HG03103 (cell line): ENCODE results near the gene KLHL24.
A peak's percentile ranks its signal among the peaks of the same experiment; 100 is the strongest.
"Not testable (repeated sequence)": the region's sequence is repeated elsewhere in the genome, so short reads cannot be mapped to it uniquely, and the experiment has no call there.

ENCODE experiments used
- ATAC-seq: cut with Tn5 transposase; IDR thresholded peaks from one replicate; pipeline ENCODE4 v1.9.1; 2021; ENCODE audit warnings: low read depth; ENCODE audit not compliant: unreplicated experiment

The KLHL24 gene

DNA sequence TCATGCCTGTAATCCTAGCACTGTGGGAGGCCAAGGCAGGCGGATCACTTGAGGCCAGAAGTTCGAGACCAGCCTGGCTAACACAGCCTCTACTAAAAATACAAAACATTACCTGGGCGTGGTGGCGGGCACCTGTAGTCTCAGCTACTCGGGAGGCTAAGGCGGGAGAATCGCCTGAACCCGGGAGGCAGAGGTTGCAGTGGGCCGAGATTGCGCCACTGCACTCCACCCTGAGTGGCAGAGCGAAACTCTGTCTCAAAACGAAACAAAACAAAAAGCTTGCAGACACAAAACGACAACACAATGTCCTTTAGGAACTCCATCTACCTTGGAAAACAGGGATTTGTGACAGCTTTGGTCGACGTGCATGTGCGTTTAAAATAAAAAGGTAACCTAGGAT is 716 bp upstream of the KLHL24 start:
- ATAC-seq: no peak

DNA sequence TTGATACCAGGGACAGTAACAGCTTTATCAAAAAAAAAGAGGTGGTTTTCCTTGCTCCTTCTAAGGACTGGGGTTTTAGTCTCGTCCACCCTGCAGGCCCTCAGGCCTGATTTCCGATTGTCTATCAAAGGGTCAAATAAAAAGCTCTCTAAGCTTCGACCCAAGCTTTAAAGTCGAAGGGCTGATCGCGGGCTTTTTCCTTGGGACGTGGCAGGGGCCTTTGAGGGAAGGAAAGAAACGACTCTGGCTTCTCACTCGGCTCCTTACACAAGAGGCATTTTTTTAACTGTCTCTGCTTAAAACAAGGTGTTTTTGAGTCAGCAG is 354 bp upstream of the KLHL24 start:
- no peak for ATAC-seq

DNA sequence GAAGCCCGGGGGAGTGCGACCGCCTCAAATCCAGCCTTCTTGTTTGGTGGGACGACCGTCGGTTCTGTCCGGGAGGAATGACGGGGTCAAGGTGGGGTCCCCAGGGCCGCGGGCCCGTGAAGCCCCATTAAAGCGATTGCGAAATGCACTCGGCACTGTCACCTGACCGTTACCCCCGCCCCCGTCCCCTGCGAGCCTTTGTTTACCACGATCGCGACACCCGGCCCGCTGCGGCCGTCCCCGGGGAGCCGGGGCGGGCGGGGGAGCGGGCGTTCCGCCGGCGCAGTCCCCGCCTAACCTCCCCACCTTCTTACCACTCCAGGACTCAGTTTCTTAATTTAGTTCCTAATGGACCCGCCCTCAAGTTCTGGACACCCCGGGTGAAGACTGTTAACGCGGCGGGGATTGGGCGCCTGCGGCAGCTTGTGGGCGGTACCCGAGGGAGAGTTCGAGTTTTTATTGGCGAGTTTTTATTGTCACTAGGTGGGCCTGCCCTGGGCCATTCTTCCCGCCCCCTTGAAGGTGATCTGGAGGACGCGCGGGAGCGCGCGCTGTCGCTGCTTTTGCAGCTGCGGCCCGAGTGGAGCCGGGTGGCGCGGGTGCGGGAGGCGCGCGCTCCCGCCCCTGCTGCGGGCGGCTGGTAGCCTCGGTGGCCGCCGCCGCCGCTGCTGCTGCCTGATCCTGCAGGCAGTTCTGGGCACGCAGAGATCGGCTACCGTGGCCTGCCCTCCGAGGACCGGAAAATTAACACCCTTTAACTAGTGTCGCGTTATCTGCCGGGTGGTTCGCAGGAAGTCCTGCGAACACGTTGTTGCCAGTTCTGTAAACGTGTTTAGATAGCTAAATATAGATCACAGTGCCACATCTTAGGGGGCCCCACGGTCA is 1.0 kb downstream of the KLHL24 start:
- ATAC-seq: peak; percentile 76

DNA sequence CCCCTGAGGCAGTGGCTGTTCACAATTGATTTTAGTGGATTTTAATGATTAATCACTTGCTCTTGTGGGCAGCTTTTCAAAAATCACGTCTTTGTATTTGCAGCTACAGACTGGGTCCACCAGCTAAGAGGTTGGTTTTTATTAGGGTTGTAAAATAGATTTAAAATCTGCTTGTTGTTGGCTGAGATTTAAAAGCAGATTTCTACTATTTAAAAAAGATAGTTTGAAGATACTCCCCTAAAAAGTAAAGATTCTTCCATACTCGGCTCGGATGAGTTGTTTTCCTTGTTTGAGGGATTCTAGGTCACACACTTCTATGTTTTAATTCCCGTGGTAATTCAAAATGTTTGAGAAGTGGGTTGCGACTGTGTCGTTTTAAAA is 1.7 kb downstream of the KLHL24 start:
- no peak for ATAC-seq

DNA sequence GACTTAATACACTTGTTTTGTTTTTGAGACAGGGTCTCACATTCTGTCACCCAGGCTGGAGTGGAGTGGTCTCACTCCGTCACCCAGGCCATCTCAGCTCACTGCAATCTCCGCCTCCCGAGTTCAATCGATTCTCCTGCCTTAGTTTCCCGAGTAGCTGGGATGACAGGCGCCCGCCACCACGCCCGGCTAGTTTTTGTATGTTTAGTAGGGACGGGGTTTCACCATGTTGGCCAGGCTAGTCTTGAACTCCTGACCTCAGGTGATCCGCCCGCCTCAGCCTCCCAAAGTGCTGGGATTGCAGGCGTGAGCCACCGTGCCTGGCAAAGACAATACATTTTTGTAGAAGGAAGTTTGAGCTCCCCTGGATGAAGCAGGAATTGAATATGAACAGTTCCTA is 2.2 kb downstream of the KLHL24 start:
- ATAC-seq: not testable (repeated sequence)

DNA sequence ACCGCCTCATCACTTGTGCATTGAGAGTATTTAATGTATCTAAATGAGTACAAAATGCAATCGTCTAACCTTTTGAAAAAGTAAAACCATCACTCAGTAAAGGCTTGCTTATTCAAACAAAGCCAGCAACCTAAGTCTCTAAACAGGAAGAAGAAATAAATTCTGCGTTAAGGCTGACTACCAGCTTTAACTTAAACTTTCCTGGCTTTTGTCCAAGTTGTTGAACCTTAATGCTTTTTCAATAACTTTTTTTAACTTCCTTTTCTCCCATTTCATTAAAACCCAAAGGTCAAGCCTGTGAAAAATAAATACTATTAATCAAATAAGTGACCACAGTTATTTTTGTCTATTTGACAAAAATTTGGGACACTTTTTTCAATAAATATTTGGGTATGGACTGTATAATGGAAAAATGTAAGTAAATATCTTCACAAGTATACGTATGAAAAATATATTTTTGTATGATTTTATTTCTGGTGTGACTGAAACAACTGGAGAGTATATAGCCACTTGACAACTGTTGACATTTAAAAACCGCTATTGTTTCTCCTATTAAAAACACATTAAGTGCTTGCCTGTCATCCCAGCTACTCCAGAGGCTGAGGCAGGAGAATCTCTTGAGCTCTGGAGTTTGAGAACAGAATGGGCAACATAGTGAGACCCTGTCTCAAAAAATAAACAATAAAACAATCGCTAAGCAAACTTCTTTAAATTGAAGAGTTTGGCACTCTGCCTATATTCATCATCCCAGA is 2.9 kb downstream of the KLHL24 start:
- ATAC-seq: no peak

DNA sequence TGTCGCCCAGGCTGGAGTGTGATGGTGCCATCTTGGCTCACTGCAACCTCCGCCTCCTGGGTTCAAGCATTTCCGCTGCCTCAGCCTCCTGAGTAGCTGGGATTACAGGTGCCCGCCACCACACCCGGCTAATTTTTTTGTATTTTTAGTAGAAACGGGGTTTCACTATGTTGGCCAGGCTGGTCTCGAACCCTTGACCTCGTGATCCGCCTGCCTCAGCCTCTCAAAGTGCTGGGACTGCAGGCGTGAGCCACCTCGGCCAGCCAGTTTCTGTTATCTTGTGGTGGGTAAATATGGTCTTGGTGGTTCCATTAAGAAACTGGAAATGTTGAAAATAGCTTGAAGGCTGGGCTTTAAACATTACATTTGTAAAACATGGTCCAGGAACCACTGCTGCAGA is 5.2 kb downstream of the KLHL24 start:
- ATAC-seq: not testable (repeated sequence)

DNA sequence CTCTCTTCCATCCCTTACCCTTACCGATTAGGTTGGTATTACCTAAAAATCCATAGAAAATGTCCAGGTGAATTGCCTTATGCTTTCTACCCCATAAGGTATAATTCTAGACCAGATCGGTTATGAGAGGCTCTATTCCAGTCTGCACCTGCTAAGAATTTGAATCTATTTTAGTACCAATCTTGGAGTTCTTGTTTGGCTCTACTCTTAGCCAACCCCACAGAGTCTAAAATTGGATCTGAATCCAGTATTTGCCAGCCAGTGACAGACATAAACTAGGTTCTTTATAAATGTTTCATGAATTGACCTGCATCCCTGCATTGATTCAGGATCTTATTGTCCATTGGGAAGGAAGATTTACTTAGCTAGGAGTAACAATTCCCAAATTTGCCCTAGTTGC is 6.5 kb downstream of the KLHL24 start:
- ATAC-seq: no peak

DNA sequence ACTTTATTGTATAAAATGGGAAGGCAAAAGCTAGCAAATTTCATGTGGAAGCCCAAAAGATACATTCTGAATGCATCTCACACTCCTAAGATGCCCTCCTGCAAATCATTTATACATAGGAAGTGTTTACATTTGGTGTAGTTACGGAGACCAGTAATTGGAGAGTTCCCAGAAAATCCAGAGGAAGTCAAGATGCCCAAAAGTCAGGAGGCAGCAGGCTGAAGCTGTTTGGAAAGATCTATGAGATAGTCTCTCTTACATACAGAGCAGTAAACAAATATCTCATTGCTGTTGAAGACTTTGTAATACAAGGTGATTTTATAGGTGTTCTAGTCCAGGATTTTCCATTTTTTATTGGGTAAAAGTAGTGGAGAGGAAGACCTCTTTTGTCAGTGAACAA is 8.8 kb downstream of the KLHL24 start:
- ATAC-seq: no peak

DNA sequence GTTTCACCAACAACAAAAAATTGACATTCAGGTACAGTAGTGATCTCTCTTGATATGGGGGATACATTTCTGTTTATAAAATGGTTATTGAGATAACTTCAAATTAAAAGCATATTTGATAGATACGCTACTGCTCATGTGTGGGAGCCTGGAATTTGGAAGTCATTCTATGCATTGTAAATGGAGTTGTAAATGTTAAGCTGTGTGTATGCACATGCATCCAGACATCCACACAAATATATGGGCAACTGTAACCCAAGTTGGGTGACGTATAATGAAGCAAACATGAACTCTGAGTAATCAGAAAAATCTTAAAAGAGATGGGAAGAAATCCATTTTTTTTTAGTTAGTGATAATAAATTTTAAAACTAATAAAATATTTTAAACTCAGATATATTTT is 9.8 kb downstream of the KLHL24 start:
- no peak for ATAC-seq

DNA sequence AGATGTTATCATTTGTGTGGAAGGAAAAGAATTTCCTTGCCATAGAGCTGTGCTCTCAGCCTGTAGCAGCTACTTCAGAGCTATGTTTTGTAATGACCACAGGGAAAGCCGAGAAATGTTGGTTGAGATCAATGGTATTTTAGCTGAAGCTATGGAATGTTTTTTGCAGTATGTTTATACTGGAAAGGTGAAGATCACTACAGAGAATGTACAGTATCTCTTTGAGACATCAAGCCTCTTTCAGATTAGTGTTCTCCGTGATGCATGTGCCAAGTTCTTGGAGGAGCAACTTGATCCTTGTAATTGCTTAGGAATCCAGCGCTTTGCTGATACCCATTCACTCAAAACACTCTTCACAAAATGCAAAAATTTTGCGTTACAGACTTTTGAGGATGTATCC is 15.1 kb downstream of the KLHL24 start:
- no peak for ATAC-seq

DNA sequence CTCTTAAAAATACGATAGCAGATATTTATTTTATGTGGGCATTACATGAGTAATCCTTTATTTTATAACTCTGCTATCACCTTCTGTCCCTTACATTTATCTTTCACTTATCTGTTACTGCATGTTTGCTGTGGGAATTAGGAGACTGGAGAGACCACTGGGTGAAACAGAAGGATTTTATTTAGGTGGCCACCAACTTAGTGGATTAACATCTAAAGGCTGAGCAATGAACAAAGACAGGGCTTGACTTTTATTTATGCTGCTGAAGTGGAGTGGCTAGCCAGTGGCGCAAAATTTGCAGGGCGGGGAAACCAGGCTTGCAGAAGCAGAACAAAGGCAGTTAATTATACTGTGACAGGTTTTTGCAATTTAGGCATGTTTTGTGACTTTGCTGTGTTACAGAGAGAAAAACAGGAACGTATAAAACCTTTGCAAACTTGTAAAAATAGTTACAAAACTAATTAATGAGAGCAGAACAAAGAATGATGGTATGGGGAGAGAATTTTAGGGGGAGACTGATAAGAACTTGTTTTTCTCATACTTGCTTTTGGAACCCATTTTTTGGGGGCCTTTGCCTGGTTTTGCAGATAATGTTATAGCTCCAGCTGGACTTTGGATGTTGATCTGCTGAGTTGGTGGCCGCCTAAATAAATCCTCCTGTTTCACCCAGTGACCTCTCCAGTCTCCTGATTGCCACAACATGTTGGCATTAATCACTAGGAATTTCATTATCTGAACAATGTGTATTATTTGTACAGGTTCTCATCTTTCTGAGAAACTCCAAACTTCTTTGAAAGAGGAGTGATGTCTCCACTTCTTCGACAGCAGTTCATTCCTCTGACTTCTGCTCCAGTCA is 18.0 kb downstream of the KLHL24 start:
- ATAC-seq: no peak

DNA sequence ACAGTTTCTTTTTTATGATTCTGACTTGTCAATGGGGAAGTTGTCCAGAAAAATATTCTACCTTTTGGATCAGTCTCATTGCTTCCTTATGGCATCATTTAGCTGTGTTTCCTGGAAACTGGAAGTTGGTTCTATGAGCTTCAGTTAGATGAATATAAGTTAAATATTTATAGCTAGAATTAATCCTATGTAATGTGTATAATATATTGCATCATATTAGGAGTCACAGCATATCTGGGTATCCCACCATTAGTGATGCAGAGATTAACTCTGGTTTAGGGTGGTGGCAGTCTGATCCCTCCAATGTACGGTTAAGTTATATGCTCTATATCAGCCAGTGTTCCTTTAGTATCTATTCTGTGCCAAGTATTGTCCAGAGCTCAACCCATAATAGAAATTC is 19.3 kb downstream of the KLHL24 start:
- no peak for ATAC-seq

DNA sequence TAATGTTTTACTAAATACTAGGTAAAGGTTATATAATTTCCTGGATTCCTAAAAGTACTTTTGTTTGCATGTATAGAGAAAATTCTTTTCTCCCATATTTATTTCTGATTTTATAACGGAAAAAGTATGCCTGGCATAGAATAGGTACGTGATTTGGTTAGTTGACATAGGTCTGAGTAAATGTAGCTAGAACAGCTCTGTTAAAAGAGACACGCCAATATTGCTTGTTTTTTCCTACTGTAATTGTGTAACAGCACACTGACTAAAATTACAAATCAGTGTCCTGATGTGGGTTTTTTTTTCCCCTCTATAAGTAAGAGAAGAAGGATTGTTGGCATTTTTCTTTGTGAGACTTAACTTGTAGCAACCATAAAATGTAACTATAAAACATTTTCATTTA is 26.7 kb downstream of the KLHL24 start:
- no peak for ATAC-seq

DNA sequence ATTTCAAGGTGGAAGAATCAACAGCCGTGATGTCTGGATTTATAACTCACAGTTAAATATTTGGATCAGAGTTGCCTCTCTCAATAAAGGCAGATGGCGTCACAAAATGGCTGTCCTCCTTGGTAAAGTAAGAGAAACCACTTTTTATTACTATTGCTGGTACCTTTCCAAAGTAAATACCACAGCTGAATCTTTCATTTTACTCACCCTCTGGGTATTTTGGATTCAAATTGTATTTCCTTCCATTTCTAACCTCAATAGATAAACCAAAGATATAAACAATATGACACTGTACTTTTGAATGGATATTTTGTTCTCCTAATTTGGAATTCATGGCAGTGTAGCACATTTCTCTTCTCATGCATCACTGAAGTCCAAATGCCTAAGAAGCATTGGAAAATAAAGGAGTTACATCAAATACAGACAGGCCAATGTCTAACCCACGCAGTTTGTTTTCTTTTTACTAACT is 29.5 kb downstream of the KLHL24 start:
- ATAC-seq: no peak

DNA sequence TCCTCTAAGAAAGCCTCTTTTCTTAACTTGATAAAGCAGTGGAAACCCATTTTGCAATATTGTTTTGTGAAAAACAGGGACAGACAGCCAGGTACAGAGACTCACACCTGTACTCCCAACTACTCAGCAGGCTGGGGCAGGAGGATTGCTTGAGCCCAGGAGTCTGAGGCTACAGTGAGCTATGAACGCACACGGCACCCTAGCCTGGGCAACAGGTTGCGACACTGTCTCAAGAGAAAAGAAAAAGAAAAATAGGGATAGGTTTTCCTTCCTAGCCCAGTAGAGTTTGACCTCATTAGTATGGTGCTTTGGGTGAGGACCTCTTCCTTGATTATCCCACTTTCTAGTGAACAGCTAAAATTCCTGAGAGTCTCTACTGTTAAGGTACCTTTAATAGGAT is 44.6 kb downstream of the KLHL24 start:
- no peak for ATAC-seq

DNA sequence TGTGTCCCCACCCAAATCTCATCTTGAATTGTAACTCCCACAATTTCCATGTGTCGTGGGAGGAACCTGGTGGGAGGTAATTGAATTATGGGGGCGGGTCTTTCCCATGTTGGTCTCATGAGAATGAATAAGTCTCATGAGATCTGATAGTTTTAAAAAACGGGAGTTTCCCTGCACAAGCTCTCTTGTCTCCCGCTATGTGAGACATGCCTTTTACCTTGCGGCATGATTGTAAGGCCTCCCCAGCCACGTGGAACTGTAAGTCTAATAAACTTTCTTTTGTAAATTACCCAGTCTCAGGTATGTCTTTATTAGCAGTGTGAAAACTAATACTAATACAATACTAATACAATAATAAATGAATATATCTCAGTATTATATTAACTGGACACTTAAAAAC is 52.3 kb downstream of the KLHL24 start:
- ATAC-seq: no peak

DNA sequence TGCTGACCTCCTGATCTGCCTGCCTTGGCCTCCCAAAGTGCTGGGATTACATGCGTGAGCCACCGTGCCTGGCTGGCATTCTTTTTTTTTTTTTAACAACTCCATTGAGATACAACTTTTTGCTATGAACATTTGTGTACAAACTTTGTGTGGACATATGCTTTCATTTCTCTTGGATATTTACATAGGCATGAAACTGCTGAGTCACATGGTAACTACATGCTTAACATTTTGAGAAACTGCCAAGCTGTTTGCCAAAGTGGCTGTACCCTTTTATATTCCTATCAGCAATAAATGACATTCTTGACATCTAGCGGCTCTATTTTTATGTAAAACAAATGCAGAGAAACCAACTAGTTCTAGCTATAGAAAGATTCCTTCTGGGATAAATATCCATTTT is 53.5 kb downstream of the KLHL24 start:
- no peak for ATAC-seq

DNA sequence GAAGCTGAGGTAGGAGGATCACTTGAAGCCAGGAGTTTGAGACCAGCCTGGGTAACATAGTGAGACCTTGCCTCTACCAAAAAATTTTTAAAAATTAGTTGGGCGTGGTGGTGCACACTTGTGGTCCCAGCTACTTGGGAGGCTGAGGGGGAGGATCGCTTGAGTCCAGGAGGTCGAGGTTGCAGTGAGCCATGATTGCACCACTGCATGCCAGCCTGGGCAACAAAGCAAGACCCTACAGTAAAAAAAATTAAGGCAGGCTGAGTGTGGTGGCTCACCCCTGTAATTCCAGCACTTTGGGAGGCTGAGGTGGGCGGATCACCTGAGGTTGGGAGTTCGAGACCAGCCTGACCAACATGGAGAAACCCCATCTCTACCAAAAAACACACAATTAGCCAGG is 54.2 kb downstream of the KLHL24 start:
- ATAC-seq: not testable (repeated sequence)

DNA sequence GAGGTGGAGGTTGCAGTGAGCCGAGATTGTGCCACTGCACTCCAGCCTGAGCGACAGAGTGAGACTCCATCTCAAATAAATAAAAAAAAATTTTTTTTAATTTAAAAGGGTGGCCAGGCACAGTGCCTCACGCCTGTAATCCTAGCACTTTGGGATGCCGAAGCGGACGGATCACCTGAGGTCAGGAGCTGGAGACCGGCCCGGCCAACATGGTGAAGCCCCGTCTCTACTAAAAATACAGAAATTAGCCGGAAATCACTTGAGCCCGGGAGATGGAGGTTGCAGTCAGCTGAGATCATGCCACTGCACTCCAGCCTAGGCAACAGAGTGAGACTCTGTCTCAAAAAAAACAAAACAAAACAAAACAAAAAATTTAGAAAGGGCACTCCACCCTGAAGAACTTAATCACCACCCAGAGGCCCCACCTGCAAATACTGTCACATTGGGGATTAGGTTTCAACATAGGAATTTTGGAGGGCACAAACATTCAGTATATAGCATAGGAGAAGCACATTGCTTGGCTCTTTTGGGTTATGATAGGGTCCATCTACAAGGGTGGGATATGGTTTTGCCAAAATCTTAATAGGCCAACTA is 55.1 kb downstream of the KLHL24 start:
- ATAC-seq: no peak

DNA sequence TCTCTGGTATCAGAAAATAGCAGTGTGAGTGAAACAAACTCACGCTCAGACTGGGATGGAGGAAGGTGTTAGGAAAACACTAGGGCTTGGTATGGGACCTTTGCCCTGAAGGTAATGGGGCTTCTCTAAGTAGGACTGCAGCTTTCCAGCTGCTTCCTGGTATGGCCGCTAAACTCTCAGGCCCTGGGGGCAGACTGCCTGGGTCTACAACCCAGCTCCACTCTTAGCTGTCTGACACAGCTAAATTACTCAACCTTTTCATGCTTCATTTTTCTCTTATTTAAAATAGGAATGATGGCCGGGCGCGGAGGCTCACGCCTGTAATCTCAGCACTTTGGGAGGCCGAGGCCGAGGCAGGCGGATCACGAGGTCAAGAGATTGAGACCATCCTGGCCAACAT is 57.0 kb downstream of the KLHL24 start:
- ATAC-seq: no peak
